ENCODE results near the gene DTNB.

The DTNB gene

DNA sequence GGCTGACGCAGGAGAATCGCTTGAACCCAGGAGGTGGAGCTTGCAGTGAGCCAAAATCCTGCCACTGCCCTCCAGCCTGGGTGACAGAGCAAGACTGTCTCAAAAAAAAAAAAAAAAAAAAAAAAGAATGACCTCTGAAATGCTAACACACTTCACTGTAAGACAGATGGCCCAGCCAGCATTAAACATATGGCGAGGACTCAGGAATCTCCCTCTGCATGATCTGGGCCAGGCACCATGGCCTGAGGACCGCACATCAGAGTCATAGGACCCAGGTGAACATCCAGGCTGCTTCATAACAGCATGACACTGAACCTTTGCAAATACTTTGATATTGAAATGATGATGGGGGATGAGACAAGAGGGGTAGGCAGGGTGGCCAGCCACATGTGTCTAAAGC lies 275.6 kb downstream of the DTNB start:
- peaks cover 5% of the 10 kb centered on the region for H3K4me1 ChIP-seq (ENCODE audit: insufficient read depth, low read length)
- no peaks in the 10 kb centered on the region for H3K9me3 ChIP-seq (ENCODE audit: low read length)
- H3K27me3 ChIP-seq (ENCODE audit: insufficient read depth, low read length): no peaks in the 10 kb centered on the region
- no peak overlapping the region for H3K4me3 ChIP-seq (ENCODE audit: low read length)
- no peaks in the 10 kb centered on the region for H3K36me3 ChIP-seq (ENCODE audit: insufficient read depth, low read length)
- no peak overlapping the region for H2AFZ ChIP-seq (ENCODE audit: low read depth, low read length)

DNA sequence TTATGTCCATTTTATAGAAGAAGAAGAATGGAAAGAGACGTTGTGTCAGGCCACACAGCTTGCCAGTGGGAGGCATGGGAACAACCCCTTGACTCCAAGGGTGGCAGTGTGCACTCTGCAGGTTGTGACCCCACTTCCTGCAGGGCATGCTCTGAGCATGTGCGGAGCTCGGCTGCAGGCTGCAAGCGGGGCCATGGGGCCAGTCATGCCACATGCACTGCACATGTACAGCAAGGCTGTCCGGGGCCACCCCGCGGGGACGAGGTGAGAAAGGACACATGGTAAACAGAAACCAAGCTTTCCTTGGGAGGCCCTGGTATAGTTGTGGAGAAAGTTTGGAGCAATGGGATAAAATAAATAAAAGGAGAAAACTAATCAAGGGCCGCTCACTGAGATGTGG lies 284.2 kb downstream of the DTNB start:
- Histone ChIP-seq H2AFZ (ENCODE audit: low read depth, low read length) (no peak overlapping the region), H3K36me3 (ENCODE audit: insufficient read depth, low read length) (peaks cover 11% of the 10 kb centered on the region), H3K9me3 (ENCODE audit: low read length) (no peaks in the 10 kb centered on the region), H3K4me3 (ENCODE audit: low read length) (no peak overlapping the region), H3K27me3 (ENCODE audit: insufficient read depth, low read length) (no peaks in the 10 kb centered on the region), H3K4me1 (ENCODE audit: insufficient read depth, low read length) (no peaks in the 10 kb centered on the region)

DNA sequence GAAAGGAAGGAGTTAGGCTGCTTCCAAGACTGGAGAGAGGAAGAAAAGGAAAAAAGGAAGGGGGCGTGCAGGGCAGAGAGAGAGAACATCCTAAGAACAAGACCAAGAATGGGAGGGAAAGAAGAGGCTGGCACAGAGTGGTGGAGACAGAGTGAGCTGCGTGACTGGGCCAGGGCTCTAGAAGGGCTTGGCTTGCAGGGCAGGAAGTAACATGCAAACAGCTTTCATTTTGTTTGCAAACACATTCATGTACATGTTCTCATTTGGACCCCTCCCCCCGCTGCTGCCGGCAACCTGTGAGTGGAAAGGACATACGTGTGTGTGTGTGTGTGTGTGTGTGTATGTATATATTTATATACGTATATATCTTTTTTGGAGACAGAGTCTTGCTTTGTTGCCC lies 284.9 kb downstream of the DTNB start:
- no peaks in the 10 kb centered on the region for H3K9me3 ChIP-seq (ENCODE audit: low read length)
- no peaks in the 10 kb centered on the region for H3K27me3 ChIP-seq (ENCODE audit: insufficient read depth, low read length)
- no peaks in the 10 kb centered on the region for H3K4me1 ChIP-seq (ENCODE audit: insufficient read depth, low read length)
- H2AFZ ChIP-seq (ENCODE audit: low read depth, low read length): no peak overlapping the region
- H3K36me3 ChIP-seq (ENCODE audit: insufficient read depth, low read length): peaks cover 11% of the 10 kb centered on the region
- no peak overlapping the region for H3K4me3 ChIP-seq (ENCODE audit: low read length)

DNA sequence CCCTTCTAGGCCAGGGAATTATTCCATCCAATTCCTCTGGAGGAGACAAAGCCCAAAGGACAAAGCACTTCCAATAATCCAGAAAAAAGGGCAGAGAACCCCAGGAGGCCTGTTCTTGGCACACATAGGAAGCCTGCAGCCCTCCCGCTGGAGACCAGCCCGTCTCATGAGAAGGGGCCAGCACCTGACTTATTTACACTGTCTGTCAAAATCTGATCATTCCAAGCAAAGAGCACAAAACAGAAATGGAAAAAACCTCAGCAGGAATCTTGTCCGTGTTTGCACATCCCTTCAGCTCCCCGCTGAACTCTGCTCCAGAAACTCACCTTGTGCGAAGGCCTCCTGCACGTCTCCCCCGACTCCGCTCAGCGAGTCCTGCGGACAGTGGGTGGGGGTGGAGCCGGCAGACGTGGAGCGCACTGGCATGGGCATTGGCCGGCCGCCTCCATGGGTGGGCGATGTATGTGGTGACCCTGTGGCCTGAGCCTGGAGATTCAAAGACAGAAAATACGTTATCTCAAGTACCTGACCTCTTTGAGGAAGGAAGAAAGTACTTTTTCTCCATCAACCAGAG lies 285.4 kb downstream of the DTNB start:
- Histone ChIP-seq H3K4me3 (ENCODE audit: low read length) (no peak overlapping the region), H3K27me3 (ENCODE audit: insufficient read depth, low read length) (no peaks in the 10 kb centered on the region), H3K9me3 (ENCODE audit: low read length) (no peaks in the 10 kb centered on the region), H3K36me3 (ENCODE audit: insufficient read depth, low read length) (peaks cover 11% of the 10 kb centered on the region), H2AFZ (ENCODE audit: low read depth, low read length) (no peak overlapping the region), H3K4me1 (ENCODE audit: insufficient read depth, low read length) (no peaks in the 10 kb centered on the region)

DNA sequence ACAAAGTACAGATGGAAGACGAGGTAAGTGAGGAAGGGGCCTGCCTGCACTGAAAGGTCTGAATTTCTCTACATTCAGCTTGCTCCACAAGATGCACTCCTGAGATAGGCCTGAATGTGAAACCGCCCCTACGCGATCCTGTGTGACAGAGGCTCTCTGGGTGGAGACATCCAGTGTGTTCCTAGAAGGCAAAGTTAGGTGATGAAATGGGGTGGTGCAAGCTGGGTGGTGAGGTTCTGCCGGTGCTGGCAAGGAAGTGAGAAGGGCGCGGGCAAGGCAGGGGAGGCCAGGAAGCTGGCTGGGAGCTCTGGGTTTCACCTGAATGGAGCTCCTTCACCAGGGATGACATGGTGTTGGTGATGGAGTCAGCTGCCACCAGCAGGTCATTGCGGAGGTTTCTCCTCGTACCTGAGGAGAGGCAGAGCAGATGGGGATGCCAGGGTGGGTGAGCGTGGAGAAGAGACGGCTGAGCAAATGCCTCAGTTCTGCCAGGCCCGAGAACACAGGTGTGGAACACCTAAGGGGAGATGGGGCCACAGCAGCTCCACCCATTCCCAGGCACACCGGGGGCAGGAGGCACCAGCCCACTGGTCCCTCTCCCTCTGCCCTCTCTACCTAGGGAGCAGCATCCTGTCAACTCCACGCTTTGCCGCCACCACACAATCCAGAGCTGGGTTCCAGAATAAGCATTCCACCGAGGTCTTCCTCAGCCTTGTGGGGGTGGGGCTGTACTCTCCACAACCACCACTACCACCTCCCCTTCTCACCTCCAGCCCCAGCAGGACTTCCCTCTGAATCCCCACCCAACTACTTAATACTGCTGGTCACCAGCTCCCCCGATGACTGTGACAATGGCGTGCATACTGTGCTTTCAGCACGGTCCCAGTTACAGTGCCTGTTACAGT lies 286.2 kb downstream of the DTNB start:
- H3K4me1 ChIP-seq (ENCODE audit: insufficient read depth, low read length): no peaks in the 10 kb centered on the region
- no peak overlapping the region for H3K4me3 ChIP-seq (ENCODE audit: low read length)
- no peak overlapping the region for H2AFZ ChIP-seq (ENCODE audit: low read depth, low read length)
- no peaks in the 10 kb centered on the region for H3K9me3 ChIP-seq (ENCODE audit: low read length)
- peaks cover 11% of the 10 kb centered on the region for H3K36me3 ChIP-seq (ENCODE audit: insufficient read depth, low read length)
- no peaks in the 10 kb centered on the region for H3K27me3 ChIP-seq (ENCODE audit: insufficient read depth, low read length)

DNA sequence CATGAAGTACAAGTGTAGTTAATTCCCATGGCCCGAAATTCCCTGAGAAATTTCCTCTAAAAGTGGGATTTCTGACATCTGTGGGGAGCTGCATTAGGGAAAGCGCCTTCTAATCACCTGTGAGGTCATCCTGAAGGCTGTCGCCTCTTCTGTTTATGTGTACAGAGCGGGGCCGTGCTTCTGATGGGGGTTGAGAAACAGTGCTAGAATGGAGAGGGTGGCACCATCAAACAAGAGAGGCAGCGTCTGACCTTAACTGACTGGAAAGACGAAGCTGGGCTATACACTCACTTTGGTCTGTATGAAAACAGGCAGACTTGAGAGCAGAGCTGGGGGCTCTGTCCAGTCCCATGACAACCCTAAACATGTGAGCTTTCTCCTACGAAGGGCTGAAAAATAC lies 287.5 kb downstream of the DTNB start:
- no peak overlapping the region for H2AFZ ChIP-seq (ENCODE audit: low read depth, low read length)
- H3K9me3 ChIP-seq (ENCODE audit: low read length): no peaks in the 10 kb centered on the region
- peaks cover 11% of the 10 kb centered on the region for H3K36me3 ChIP-seq (ENCODE audit: insufficient read depth, low read length)
- H3K4me3 ChIP-seq (ENCODE audit: low read length): no peak overlapping the region
- H3K4me1 ChIP-seq (ENCODE audit: insufficient read depth, low read length): no peaks in the 10 kb centered on the region
- no peaks in the 10 kb centered on the region for H3K27me3 ChIP-seq (ENCODE audit: insufficient read depth, low read length)

DNA sequence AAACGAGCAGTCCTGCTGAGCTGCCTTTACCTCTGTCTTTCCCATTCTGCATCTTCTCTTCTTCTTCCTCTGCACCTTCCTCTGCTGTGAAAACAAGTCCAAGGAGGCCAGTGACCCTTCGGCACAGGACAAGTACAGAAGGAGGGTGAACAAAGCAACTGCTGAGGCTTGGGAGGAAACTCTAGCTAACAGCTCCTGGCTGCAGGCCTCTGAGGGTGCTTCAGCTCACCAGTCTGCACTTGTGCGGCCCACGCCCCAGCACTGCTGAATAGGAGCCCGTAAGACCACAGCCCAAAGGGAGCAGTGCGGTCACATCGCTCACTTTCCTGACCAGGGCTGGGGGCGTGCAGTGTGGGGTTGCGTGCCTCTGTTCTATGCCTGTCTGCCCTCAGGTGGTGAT lies 289.6 kb downstream of the DTNB start:
- Histone ChIP-seq H3K4me3 (ENCODE audit: low read length) (no peak overlapping the region), H3K4me1 (ENCODE audit: insufficient read depth, low read length) (no peaks in the 10 kb centered on the region), H3K36me3 (ENCODE audit: insufficient read depth, low read length) (peaks cover 10% of the 10 kb centered on the region), H3K27me3 (ENCODE audit: insufficient read depth, low read length) (no peaks in the 10 kb centered on the region), H3K9me3 (ENCODE audit: low read length) (peaks cover 7% of the 10 kb centered on the region), H2AFZ (ENCODE audit: low read depth, low read length) (no peak overlapping the region)

DNA sequence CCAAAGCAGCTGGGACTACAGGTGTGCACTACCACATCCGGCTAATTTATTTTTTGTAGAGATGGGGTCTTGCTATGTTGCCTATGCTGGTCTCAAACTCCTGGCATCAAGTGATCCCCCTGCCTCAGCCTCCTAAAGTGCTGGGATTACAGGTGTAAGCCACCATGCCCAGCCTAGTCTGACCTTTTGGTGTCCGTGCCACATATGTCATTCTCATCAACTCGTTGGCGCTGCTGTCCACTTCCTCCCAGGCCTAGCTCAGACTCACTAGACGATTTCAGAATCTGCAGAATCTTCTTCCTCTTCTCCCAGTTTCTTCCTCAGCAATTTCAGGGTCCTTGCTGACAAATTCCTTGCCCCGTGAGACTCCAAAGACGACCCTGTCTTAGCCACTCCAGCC lies 291.9 kb downstream of the DTNB start:
- Histone ChIP-seq H3K4me1 (ENCODE audit: insufficient read depth, low read length) (peaks cover 9% of the 10 kb centered on the region), H2AFZ (ENCODE audit: low read depth, low read length) (no peak overlapping the region), H3K27me3 (ENCODE audit: insufficient read depth, low read length) (no peaks in the 10 kb centered on the region), H3K36me3 (ENCODE audit: insufficient read depth, low read length) (peaks cover 4% of the 10 kb centered on the region), H3K4me3 (ENCODE audit: low read length) (no peak overlapping the region), H3K9me3 (ENCODE audit: low read length) (peaks cover 8% of the 10 kb centered on the region)

DNA sequence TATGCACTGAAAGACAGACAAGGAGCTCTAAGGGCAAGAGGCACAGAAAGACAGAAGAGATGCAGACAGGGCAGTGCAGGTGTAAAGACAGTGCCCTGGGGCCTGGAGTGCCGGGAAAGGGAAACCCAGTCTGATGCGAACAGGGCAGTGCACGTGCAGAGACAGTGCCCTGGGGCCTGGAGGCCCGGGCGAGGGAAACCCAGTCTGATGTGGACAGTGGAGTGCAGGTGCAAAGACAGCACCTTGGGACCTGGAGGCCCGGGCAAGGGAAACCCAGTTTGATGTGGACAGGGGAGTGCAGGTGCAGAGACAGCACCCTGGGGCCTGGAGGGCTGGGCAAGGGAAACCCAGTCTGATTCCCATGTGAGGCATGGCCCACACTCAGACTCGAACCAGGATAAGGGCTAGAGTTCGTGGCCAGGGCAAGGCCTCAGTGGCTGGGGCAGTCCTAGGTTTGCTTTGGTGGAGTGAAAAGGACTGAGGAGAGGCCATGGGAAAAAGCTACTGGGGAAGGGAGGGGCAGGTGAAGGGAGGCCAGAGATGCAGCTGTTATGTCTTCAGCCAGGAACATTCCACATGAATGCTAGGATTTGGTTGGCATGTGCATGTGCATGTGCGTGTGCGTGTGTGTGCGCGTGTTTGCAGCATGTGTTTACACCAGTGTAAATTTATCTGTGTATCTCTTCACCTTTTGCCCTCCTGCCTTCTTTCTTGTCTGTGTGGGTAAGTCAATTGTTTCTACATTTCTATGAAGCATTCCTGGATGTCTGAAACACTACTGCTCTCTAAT lies 292.6 kb downstream of the DTNB start:
- H3K4me3 ChIP-seq (ENCODE audit: low read length): no peak overlapping the region
- H3K27me3 ChIP-seq (ENCODE audit: insufficient read depth, low read length): no peaks in the 10 kb centered on the region
- peaks cover 16% of the 10 kb centered on the region for H3K4me1 ChIP-seq (ENCODE audit: insufficient read depth, low read length)
- H2AFZ ChIP-seq (ENCODE audit: low read depth, low read length): no peak overlapping the region
- peaks cover 2% of the 10 kb centered on the region for H3K36me3 ChIP-seq (ENCODE audit: insufficient read depth, low read length)
- H3K9me3 ChIP-seq (ENCODE audit: low read length): peaks cover 8% of the 10 kb centered on the region

DNA sequence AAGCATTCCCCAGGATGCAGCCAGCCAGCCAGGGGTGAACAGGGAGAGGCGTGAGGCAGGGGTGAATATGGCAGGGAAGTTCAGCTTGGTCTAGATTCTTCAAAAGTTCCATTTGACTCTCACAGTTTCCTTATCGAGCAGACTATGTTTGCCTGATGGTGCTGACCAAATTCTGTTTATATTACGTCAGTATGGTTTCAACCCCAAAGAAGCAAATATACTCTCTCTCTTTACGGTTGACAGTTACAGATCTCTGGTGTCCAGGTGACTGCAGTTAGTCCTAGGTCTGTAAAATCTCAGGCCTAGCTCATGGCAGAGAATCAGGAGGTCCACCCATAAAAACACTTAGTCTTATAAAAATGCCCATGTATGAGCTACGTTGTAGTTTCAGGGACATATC lies 293.4 kb downstream of the DTNB start:
- H3K9me3 ChIP-seq (ENCODE audit: low read length): peaks cover 8% of the 10 kb centered on the region

DNA sequence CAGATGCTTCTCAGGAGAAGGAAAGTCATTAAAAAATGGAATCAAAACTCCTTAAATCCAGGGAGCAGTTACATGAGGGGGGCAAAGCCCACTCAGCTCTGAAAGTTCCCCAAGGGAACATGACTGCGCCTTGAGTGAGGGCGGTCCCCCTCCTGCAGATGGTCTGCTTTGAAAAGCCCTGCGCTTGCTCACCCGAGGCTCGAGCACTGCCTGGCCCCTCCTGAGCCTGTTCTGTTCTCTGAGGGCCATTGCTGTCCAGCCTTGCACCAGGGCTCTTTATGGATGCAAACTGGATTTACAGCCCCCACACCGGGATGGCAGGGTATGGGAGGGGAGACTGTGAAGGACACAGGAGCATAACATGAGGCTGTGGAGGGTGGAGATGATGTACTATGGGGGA lies 293.8 kb downstream of the DTNB start:
- H3K36me3 ChIP-seq (ENCODE audit: insufficient read depth, low read length): peaks cover 2% of the 10 kb centered on the region
- peaks cover 8% of the 10 kb centered on the region for H3K9me3 ChIP-seq (ENCODE audit: low read length)
- H3K27me3 ChIP-seq (ENCODE audit: insufficient read depth, low read length): no peaks in the 10 kb centered on the region
- H3K4me1 ChIP-seq (ENCODE audit: insufficient read depth, low read length): peaks cover 23% of the 10 kb centered on the region
- no peak overlapping the region for H2AFZ ChIP-seq (ENCODE audit: low read depth, low read length)
- H3K4me3 ChIP-seq (ENCODE audit: low read length): no peak overlapping the region

More for the DNA sequence above, 293.4 kb downstream of the DTNB start:
- Histone ChIP-seq H3K4me1 (ENCODE audit: insufficient read depth, low read length) (peaks cover 23% of the 10 kb centered on the region), H3K27me3 (ENCODE audit: insufficient read depth, low read length) (no peaks in the 10 kb centered on the region), H2AFZ (ENCODE audit: low read depth, low read length) (no peak overlapping the region), H3K36me3 (ENCODE audit: insufficient read depth, low read length) (peaks cover 2% of the 10 kb centered on the region), H3K4me3 (ENCODE audit: low read length) (no peak overlapping the region)

DNA sequence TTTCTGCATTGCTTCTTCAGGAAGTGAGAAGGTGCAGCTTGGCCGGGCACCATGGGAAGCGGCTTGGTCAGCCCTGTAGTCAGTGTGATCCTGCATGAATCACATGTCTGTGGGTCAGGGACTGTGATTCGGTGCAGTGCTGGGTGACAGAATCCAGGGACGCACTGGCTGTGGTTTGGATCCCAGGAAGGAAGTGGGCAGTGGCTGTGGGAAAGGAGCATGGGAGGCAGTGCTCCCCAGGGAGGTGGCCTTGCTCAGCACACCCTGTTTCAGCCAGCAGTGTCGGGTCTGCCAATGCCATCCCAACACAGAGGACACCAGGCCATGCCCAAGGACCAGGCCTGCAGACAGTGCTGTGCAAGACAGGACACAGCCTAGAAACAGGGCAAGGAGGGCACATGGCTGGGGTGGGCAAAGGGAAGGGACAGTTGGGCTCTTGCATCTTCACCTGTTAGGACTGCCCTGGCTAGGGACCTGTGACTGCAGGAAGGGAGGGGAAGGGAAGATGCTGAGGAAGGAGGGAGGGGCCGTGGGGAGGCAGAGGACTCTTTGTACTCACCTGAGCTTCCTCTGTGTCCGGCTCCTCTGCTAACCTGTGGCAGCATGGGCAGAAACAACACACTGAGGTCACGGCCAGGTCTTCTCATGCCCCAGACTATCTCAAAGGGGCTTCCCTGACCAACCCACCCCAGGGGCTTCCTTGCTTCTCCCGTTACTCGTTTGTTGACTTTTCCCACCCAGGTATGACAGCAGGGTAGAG lies 294.5 kb downstream of the DTNB start:
- Histone ChIP-seq H3K27me3 (ENCODE audit: insufficient read depth, low read length) (no peaks in the 10 kb centered on the region), H3K9me3 (ENCODE audit: low read length) (peaks cover 8% of the 10 kb centered on the region), H3K4me1 (ENCODE audit: insufficient read depth, low read length) (peaks cover 23% of the 10 kb centered on the region), H3K36me3 (ENCODE audit: insufficient read depth, low read length) (no peaks in the 10 kb centered on the region), H2AFZ (ENCODE audit: low read depth, low read length) (no peak overlapping the region), H3K4me3 (ENCODE audit: low read length) (no peak overlapping the region)
